ENCODE measurements around the gene QRSL1. TPM values are rescaled to one million over a fixed set of nuclear protein-coding genes. Genes with fewer than 3 reads are reported as not detected.

QRSL1 gene
- total RNA-seq, 1 experiment from 2014 or later: 14.0 TPM

GRCh38 chr6:106684011-106684410 lies 54.6 kb downstream of the QRSL1 start:
- Mint-ChIP-seq H3K9me3 (ENCODE audit: unreplicated experiment) (no peaks in the 10 kb centered on the region), H3K27me3 (ENCODE audit: insufficient read depth, unreplicated experiment) (no peaks in the 10 kb centered on the region), H3K27ac (ENCODE audit: low read depth, unreplicated experiment) (no peak overlapping the region), H3K36me3 (ENCODE audit: insufficient read depth, unreplicated experiment) (peaks cover 7% of the 10 kb centered on the region), H3K4me1 (ENCODE audit: insufficient read depth, unreplicated experiment) (peaks cover 6% of the 10 kb centered on the region), H3K4me3 (ENCODE audit: unreplicated experiment) (no peak overlapping the region)
- TF ChIP-seq CTCF (IDR thresholded peaks at IDR 0.05; ENCODE audit: unreplicated experiment): no peak
- ChIA-PET POLR2A (no interaction called here), CTCF (no interaction called here)
- intact Hi-C loops (cut with micrococcal nuclease): loop anchor here (10.0 kb wide), 1 partner anchor 119 kb away; no protein-coding TSS in a partner anchor
- BruUV-seq (replicated peaks): no TSS peak
- no peak for DNase-seq (ENCODE audit: unreplicated experiment)

- POLR2A ChIA-PET: no interaction called here
- BruUV-seq (replicated peaks): no TSS peak
- no peak overlapping the region for H3K4me3 Mint-ChIP-seq (ENCODE audit: unreplicated experiment)
- no peaks in the 10 kb centered on the region for H3K27me3 Mint-ChIP-seq (ENCODE audit: insufficient read depth, unreplicated experiment)
- intact Hi-C loops (cut with micrococcal nuclease): loop anchor here (10.0 kb wide), 1 partner anchor 121 kb away; no protein-coding TSS in a partner anchor
- H3K4me1 Mint-ChIP-seq (ENCODE audit: insufficient read depth, unreplicated experiment): peaks cover 6% of the 10 kb centered on the region
- CTCF ChIA-PET: interaction anchor here (0.6 kb wide), 1 partner anchor 13 kb away, joined by 4 read pairs; no protein-coding TSS in a partner anchor
- H3K36me3 Mint-ChIP-seq (ENCODE audit: insufficient read depth, unreplicated experiment): peaks cover 7% of the 10 kb centered on the region
- DNase-seq (ENCODE audit: unreplicated experiment): no peak
- H3K9me3 Mint-ChIP-seq (ENCODE audit: unreplicated experiment): no peaks in the 10 kb centered on the region
- no peak for TF ChIP-seq CTCF (IDR thresholded peaks at IDR 0.05; ENCODE audit: unreplicated experiment)
- H3K27ac Mint-ChIP-seq (ENCODE audit: low read depth, unreplicated experiment): no peak overlapping the region
These were observed 56.5 kb downstream of the QRSL1 start for GRCh38 chr6:106685833-106686232.

- BruUV-seq (replicated peaks): no TSS peak
- TF ChIP-seq CTCF (IDR thresholded peaks at IDR 0.05; ENCODE audit: unreplicated experiment): no peak
- Mint-ChIP-seq H3K9me3 (ENCODE audit: unreplicated experiment) (no peaks in the 10 kb centered on the region), H3K36me3 (ENCODE audit: insufficient read depth, unreplicated experiment) (peaks cover 7% of the 10 kb centered on the region), H3K27ac (ENCODE audit: low read depth, unreplicated experiment) (peak overlapping the region; percentile 8), H3K27me3 (ENCODE audit: insufficient read depth, unreplicated experiment) (no peaks in the 10 kb centered on the region), H3K4me3 (ENCODE audit: unreplicated experiment) (no peak overlapping the region), H3K4me1 (ENCODE audit: insufficient read depth, unreplicated experiment) (peaks cover 20% of the 10 kb centered on the region)
- intact Hi-C loops (cut with micrococcal nuclease): loop anchor here (10.0 kb wide), 1 partner anchor 124 kb away; no protein-coding TSS in a partner anchor
- POLR2A ChIA-PET: interaction anchor here (0.6 to 1.6 kb wide), 2 partner anchors 25 to 210 kb away, joined by 3 to 4 read pairs; no protein-coding TSS in a partner anchor
- CTCF ChIA-PET: interaction anchor here (0.5 to 1.5 kb wide), 6 partner anchors 10 to 291 kb away, joined by 3 to 5 read pairs (median 3); no protein-coding TSS in a partner anchor
- peak; percentile 48 for DNase-seq (ENCODE audit: unreplicated experiment)
These were observed 59.0 kb downstream of the QRSL1 start for GRCh38 chr6:106688177-106688951.

GRCh38 chr6:106692112-106692818 lies 62.9 kb downstream of the QRSL1 start:
- Mint-ChIP-seq H3K27me3 (ENCODE audit: insufficient read depth, unreplicated experiment) (no peaks in the 10 kb centered on the region), H3K36me3 (ENCODE audit: insufficient read depth, unreplicated experiment) (no peaks in the 10 kb centered on the region), H3K9me3 (ENCODE audit: unreplicated experiment) (no peaks in the 10 kb centered on the region), H3K27ac (ENCODE audit: low read depth, unreplicated experiment) (peak overlapping the region; percentile 69), H3K4me1 (ENCODE audit: insufficient read depth, unreplicated experiment) (peaks cover 22% of the 10 kb centered on the region), H3K4me3 (ENCODE audit: unreplicated experiment) (no peak overlapping the region)
- peak; percentile 68 for DNase-seq (ENCODE audit: unreplicated experiment)
- intact Hi-C loops (cut with micrococcal nuclease): no loop called here
- CTCF ChIA-PET: no interaction called here
- no peak for TF ChIP-seq CTCF (IDR thresholded peaks at IDR 0.05; ENCODE audit: unreplicated experiment)
- POLR2A ChIA-PET: interaction anchor here (0.5 to 1.0 kb wide), 3 partner anchors 54 to 660 kb away, joined by 3 read pairs; no protein-coding TSS in a partner anchor
- BruUV-seq (replicated peaks): no TSS peak

All from MCF 10A (cell line).